GM18526 (cell line): ENCODE measurements around the gene WDR4.

ENCODE experiments used
- POLR2A ChIP-seq: IDR thresholded peaks from 3 replicates; pipeline ENCODE4 v1.6.1; 2011; ENCODE audit not compliant: insufficient read length; ENCODE audit errors: extremely low read depth

The WDR4 gene

GRCh38 chr21:42858957-42859890 lies 20.1 kb downstream of the WDR4 start:
- no peak for TF ChIP-seq POLR2A

DNA sequence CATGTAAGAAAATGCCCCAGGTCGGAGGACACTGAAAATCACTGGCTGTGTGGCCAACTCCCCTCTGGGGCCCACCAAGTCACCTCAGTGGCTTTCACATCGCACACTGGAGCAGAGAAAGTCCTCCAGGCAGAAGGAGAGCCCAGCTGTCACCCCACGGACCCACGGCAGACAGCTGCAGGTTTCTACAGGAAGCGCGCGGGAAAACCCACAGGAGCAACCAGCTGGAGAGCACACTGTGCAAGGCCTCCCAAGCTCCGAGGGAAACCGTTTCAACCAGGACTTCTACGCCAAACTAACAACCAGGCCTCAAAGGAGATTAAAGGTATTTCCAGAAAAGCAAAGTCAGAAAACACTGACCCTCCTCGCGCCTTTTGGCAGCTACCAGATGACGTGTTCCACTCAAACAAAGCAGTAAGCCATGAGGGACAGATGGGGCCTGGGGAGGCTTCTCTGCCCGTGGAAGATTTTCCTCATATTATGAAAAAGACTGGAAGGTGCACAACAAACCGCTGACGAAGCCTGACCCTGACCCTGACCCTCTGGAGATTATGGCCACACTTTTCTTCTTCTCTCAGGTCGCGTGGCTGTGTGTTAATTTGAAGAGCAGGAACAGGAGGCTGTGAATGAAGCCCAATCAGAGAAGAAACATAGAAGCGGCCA lies 21.0 kb downstream of the WDR4 start:
- TF ChIP-seq POLR2A = no peak

DNA sequence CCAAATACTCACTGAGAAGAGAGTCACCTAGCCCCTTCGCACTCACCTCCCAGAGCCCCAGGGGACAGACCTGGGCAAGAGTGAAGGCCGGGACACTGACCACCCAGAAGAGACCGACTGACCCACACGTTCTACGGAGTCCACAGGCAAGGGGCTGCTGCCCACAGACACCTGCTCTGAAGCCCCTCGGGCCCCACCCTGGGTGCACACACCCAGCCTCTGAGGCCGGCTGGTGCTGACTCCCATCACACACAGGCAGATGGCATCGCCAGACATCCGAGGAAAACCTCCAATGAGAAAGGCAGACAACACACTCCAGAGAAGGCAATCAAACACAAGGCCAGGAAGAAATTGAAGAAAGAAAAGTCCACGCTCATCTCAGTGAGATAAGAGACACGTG lies 22.1 kb downstream of the WDR4 start:
- TF ChIP-seq POLR2A = no peak

GRCh38 chr21:42855937-42856335 lies 23.4 kb downstream of the WDR4 start:
- TF ChIP-seq POLR2A = no peak

- no peak for TF ChIP-seq POLR2A
Measured at GRCh38 chr21:42855171-42855936, 24.0 kb downstream of the WDR4 start.

- TF ChIP-seq POLR2A = no peak
Measured at GRCh38 chr21:42854246-42855010, 24.9 kb downstream of the WDR4 start.

DNA sequence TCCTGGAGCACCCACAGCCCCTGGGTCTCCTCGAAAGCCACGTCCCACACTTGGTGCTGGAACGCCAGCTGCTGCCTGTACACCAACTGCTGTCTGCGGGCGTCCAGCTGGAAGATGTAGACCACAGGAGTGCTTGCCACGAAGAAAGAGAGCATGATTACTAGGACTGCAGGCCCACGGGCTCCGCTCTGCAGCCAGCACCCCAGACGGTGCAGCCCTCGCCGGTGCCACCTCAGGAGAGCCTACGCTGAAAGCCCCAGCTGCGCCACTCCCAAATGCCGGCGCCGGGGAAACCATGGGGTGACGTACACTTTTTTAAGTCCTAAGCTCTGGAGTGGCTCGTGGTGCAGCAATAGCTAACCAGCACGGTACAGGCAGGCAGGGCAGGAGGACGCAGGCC lies 25.7 kb downstream of the WDR4 start:
- TF ChIP-seq POLR2A = no peak

DNA sequence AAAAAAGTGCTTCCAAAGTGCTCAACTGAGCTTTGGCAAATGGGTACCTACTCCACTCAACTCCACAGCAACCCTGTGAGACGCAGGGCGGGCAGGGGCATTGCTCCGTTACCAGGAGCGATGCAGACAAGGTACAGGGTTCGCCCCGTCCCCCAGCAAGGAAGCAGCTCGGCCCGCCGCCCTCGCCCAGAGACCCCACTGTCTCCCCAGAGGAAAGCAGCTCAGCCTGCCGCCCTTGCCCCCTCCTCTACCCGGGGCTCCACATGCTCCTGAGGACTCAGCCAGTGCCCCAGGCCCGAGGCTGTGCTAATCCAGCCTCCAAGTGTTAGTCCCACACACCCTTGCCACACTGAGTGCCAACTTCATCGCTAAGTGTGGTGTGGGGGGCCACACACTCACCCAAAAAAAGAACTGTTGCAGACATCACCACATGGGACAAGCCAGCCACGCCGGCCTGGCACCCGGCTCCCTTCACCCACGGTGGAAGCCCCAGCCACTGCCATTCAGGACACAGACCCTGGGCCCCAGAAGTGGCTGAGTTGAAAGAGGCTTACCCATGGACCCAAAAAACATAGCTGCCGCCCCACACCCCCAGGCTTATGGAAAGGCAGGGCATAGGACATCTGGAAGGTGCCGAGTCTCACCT lies 26.3 kb downstream of the WDR4 start:
- no peak for TF ChIP-seq POLR2A

DNA sequence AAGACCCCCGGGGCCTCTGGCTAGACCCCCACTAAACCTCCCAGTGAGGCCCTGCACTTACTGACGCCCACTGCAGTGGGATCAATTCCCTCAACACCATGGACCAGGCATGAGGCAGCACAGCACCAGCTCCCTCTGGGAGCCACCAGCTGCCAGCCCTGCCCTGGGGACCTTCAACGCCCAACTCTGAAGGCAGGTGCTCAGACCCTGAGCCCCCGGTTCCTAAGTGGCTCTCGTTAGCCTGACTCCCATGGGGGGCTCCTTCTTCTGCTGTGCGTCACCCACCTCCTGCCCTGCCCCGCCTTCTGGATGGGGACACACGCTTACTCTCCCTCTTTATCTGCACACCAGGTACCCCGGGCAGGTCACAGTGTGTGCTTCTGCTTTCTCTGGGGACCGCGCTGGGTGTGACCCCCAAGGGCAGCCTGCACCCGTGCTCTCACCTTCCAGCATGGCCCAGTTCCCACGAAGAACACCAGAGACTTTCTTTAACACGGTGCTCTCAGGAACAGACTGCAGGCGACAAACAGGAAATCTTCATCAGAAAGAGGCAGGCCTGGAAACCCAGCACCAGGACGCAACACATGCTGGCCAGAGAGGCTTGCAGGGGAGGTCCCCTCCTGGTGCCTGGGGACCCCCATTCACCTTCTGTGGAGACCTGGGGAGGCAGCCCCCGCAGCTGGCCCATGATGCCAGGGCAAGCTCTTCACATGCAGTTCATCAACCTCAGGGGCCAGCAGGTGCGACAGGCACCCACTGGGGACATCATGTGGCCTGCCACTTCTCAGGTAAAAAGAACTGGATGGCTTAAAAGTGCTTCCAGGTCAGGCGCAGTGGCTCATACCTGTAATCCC lies 27.3 kb downstream of the WDR4 start:
- TF ChIP-seq POLR2A = no peak

GRCh38 chr21:42850866-42851391 lies 28.4 kb downstream of the WDR4 start:
- TF ChIP-seq POLR2A = no peak

GRCh38 chr21:42850463-42850862 lies 28.9 kb downstream of the WDR4 start:
- no peak for TF ChIP-seq POLR2A

DNA sequence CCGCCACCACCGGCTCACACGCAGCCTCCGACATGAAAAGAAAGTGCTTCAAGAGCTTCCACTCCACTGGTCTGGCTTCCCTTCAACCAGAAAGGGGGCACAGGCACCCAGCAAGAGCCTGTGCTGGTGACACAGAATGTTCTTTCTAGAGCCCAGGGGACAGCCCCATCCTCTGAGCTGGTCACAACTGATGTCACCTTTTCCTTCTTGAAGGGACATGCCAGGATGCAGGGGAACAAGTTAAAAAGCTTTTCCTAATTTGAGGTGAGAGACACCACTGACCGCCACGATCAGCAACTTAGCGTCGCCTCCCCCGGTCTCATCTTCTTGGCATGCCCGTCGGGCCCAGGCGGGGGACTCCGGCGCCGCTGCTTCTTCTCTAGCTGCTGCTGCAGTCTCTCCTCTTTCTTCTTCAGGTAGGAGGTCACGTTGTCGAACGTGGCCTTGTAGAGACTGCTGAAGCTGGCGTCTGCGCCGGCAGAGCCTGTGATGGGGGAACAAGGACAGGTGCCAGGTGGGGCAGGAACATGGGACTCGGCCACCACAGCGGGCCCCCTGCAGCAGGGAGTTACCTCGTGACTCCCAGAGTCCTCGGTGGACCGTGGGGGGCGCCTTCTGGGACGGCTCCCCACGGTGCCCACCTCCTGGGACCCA lies 29.5 kb downstream of the WDR4 start:
- TF ChIP-seq POLR2A = no peak

DNA sequence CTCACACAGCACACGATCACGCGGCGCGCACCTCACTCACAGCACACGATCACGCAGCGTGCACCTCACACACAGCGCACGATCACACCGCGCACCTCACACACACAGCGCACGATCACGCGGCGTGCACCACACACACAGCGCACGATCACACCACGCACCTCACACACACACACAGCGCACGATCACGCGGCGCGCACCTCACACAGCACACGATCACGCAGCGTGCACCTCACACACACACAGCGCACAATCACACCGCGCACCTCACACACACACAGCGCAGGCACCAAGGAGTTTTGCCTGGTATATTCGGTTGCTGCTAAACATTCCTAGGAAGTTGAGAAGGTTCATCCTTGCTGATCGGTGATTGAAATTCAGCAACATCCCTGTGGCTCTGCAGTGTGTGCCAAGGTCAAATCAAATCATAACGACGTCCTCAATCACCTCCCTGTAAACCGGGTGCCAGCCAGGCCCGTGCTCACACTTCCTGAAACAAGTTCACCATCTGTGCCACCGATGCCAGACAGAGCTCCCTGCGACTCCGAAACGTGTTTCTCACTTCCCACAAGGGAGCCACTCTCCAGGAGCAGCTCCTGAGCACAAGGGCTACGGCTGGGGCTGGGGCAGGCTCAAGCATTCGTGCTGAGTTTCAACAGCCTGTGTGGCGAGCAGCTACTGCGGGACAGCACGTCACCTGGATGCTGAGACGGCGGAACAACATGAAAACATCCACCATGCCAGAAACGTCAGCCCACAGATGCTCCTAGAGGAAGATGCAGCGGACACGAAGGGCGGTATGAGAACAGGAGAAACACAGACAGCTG lies 30.2 kb downstream of the WDR4 start:
- TF ChIP-seq POLR2A = no peak
